ENCODE data around the gene C11orf65. TPM values are rescaled to one million over a fixed set of nuclear protein-coding genes. Genes with fewer than 3 reads are reported as not detected.
"Not testable (repeated sequence)": the region's sequence is repeated elsewhere in the genome, so short reads cannot be mapped to it uniquely, and the experiment has no call there.

Gene C11orf65
- total RNA-seq, 1 experiment from 2014 or later = not detected

GRCh38 chr11:108388576-108388975, 78.8 kb downstream of the C11orf65 start:
- Mint-ChIP-seq H3K27ac (ENCODE audit: unreplicated experiment) (no peak overlapping the region), H3K4me1 (ENCODE audit: low read depth, unreplicated experiment) (no peaks in the 10 kb centered on the region), H3K4me3 (ENCODE audit: low read depth, unreplicated experiment) (no peak overlapping the region), H3K27me3 (ENCODE audit: unreplicated experiment) (no peaks in the 10 kb centered on the region), H3K9me3 (ENCODE audit: low read depth, unreplicated experiment) (no peaks in the 10 kb centered on the region), H3K36me3 (ENCODE audit: insufficient read depth, unreplicated experiment) (no peaks in the 10 kb centered on the region)
- DNase-seq = no peak
- no TSS peak for BruUV-seq (replicated peaks)
- CTCF ChIA-PET = no interaction called here
- intact Hi-C loops (cut with micrococcal nuclease; ENCODE audit: unreplicated experiment) = no loop called here
- TF ChIP-seq, protein P1, sequence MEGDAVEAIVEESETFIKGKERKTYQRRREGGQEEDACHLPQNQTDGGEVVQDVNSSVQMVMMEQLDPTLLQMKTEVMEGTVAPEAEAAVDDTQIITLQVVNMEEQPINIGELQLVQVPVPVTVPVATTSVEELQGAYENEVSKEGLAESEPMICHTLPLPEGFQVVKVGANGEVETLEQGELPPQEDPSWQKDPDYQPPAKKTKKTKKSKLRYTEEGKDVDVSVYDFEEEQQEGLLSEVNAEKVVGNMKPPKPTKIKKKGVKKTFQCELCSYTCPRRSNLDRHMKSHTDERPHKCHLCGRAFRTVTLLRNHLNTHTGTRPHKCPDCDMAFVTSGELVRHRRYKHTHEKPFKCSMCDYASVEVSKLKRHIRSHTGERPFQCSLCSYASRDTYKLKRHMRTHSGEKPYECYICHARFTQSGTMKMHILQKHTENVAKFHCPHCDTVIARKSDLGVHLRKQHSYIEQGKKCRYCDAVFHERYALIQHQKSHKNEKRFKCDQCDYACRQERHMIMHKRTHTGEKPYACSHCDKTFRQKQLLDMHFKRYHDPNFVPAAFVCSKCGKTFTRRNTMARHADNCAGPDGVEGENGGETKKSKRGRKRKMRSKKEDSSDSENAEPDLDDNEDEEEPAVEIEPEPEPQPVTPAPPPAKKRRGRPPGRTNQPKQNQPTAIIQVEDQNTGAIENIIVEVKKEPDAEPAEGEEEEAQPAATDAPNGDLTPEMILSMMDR (IDR thresholded peaks at IDR 0.05; ENCODE audit: unreplicated experiment) = no peak

- H3K27me3 Mint-ChIP-seq (ENCODE audit: unreplicated experiment); DNase-seq; H3K9me3 Mint-ChIP-seq (ENCODE audit: low read depth, unreplicated experiment); BruUV-seq (replicated peaks); H3K27ac Mint-ChIP-seq (ENCODE audit: unreplicated experiment); H3K4me3 Mint-ChIP-seq (ENCODE audit: low read depth, unreplicated experiment); CTCF ChIA-PET; H3K36me3 Mint-ChIP-seq (ENCODE audit: insufficient read depth, unreplicated experiment); H3K4me1 Mint-ChIP-seq (ENCODE audit: low read depth, unreplicated experiment); intact Hi-C loops (cut with micrococcal nuclease; ENCODE audit: unreplicated experiment): not testable (repeated sequence)
These were observed 93.8 kb downstream of the C11orf65 start for GRCh38 chr11:108373505-108373904.

DNA sequence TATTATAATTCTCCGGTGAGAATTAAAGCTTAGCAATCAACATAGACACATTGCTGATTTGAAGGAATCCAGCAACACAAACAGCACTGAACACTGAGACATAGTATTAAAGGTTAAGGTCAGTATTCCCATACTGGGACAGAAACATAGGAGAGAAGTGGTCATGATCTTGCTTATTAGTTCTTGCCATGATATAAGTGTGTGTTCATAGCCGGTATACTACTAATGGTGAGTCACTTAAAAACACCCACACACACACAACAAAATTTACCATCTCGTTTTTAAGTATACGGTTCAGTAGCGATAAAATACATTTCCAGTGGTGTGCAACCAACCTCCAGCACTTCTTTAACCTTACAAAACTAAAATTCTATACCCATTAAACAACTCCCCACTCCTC, 96.3 kb downstream of the C11orf65 start:
- TF ChIP-seq, protein P1 (IDR thresholded peaks at IDR 0.05; ENCODE audit: unreplicated experiment) = no peak
- intact Hi-C loops (cut with micrococcal nuclease; ENCODE audit: unreplicated experiment) = no loop called here
- no peak overlapping the region for H3K27ac Mint-ChIP-seq (ENCODE audit: unreplicated experiment)
- peaks cover 2% of the 10 kb centered on the region for H3K9me3 Mint-ChIP-seq (ENCODE audit: low read depth, unreplicated experiment)
- no TSS peak for BruUV-seq (replicated peaks)
- H3K4me1 Mint-ChIP-seq (ENCODE audit: low read depth, unreplicated experiment) = no peaks in the 10 kb centered on the region
- DNase-seq = no peak
- CTCF ChIA-PET = no interaction called here
- H3K36me3 Mint-ChIP-seq (ENCODE audit: insufficient read depth, unreplicated experiment) = no peaks in the 10 kb centered on the region
- no peaks in the 10 kb centered on the region for H3K27me3 Mint-ChIP-seq (ENCODE audit: unreplicated experiment)
- no peak overlapping the region for H3K4me3 Mint-ChIP-seq (ENCODE audit: low read depth, unreplicated experiment)

- Mint-ChIP-seq H3K4me3 (ENCODE audit: low read depth, unreplicated experiment) (no peak overlapping the region), H3K9me3 (ENCODE audit: low read depth, unreplicated experiment) (peaks cover 2% of the 10 kb centered on the region), H3K4me1 (ENCODE audit: low read depth, unreplicated experiment) (no peaks in the 10 kb centered on the region), H3K27me3 (ENCODE audit: unreplicated experiment) (no peaks in the 10 kb centered on the region), H3K27ac (ENCODE audit: unreplicated experiment) (no peak overlapping the region), H3K36me3 (ENCODE audit: insufficient read depth, unreplicated experiment) (no peaks in the 10 kb centered on the region)
- no peak for DNase-seq
- CTCF ChIA-PET = no interaction called here
- BruUV-seq (replicated peaks) = no TSS peak
- intact Hi-C loops (cut with micrococcal nuclease; ENCODE audit: unreplicated experiment) = no loop called here
- TF ChIP-seq, protein P1 (IDR thresholded peaks at IDR 0.05; ENCODE audit: unreplicated experiment) = no peak
These were observed 97.0 kb downstream of the C11orf65 start for GRCh38 chr11:108370315-108370714.

DNA sequence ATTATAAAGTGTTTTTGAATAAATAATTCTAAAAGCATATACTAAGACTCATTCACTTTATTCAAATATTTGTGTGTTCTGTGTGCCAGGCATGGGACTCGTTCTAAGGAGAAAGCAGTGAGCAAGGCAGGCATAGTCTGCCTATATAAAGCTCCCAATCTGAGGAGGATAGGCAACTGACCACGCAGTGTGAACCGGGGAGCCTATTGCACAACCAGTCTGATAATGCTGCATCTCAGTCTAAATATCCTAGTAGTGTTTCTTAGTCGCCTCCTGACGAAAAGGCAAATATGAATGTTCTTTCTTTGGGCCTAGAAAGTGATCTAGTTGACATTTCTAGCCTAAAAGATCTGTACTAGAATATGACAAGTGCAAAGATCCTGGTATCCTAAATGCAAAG, 98.3 kb downstream of the C11orf65 start:
- no peaks in the 10 kb centered on the region for H3K36me3 Mint-ChIP-seq (ENCODE audit: insufficient read depth, unreplicated experiment)
- no peak overlapping the region for H3K27ac Mint-ChIP-seq (ENCODE audit: unreplicated experiment)
- no peak for DNase-seq
- no TSS peak for BruUV-seq (replicated peaks)
- TF ChIP-seq, protein P1 (IDR thresholded peaks at IDR 0.05; ENCODE audit: unreplicated experiment) = no peak
- no peaks in the 10 kb centered on the region for H3K4me1 Mint-ChIP-seq (ENCODE audit: low read depth, unreplicated experiment)
- no peak overlapping the region for H3K4me3 Mint-ChIP-seq (ENCODE audit: low read depth, unreplicated experiment)
- H3K27me3 Mint-ChIP-seq (ENCODE audit: unreplicated experiment) = no peaks in the 10 kb centered on the region
- no peaks in the 10 kb centered on the region for H3K9me3 Mint-ChIP-seq (ENCODE audit: low read depth, unreplicated experiment)
- CTCF ChIA-PET = no interaction called here
- intact Hi-C loops (cut with micrococcal nuclease; ENCODE audit: unreplicated experiment) = no loop called here
